HEK293 (cell line): ENCODE data around the gene NNT.
"Not testable (repeated sequence)": the region's sequence is repeated elsewhere in the genome, so short reads cannot be mapped to it uniquely, and the experiment has no call there.

Experiments
- CTCF ChIP-seq: fragments of 450-650 bp; formaldehyde crosslinking; IDR thresholded peaks from 2 replicates; pipeline ENCODE4 v1.5.1; 2016; ENCODE audit warnings: missing biosample characterization, missing genetic modification characterization
- ZNF658 ChIP-seq: fragments of 450-650 bp; formaldehyde crosslinking; IDR thresholded peaks from 2 replicates; pipeline ENCODE4; 2016; ENCODE audit warnings: missing biosample characterization, missing genetic modification characterization
- ZNF707 ChIP-seq: fragments of 450-650 bp; formaldehyde crosslinking; IDR thresholded peaks from 2 replicates; pipeline ENCODE4 v1.5.1; 2016; ENCODE audit warnings: missing biosample characterization, missing genetic modification characterization
- ZNF768 ChIP-seq: fragments of 450-650 bp; formaldehyde crosslinking; IDR thresholded peaks from 2 replicates; pipeline ENCODE4 v1.5.1; 2018; ENCODE audit warnings: missing biosample characterization, mild to moderate bottlenecking, missing genetic modification characterization
- ZSCAN18 ChIP-seq: fragments of 450-650 bp; formaldehyde crosslinking; IDR thresholded peaks from 2 replicates; pipeline ENCODE4 v1.5.1; 2016; ENCODE audit warnings: missing biosample characterization, missing genetic modification characterization

- TF ChIP-seq CTCF (tag by site-specific recombination); ZNF707 (tag by site-specific recombination); ZNF768 (tag by site-specific recombination); ZSCAN18; ZNF658: not testable (repeated sequence)
Measured at GRCh38 chr5:43598927-43599326, 4.1 kb upstream of the NNT start.
